Breast epithelium (tissue), 3 donors: ENCODE results near the gene LPP.

Experiments
- POLR2A ChIP-seq: fragments of 450-650 bp; IDR thresholded peaks from one replicate; pipeline ENCODE4 v1.6.1; 2016; ENCODE audit warnings: antibody characterized with exemption, mild to moderate bottlenecking, moderate library complexity
- POLR2AphosphoS5 ChIP-seq, 3 donors: sonication (generic); formaldehyde crosslinking; IDR thresholded peaks; one replicate each; pipeline ENCODE4 v1.6.1; 2017; ENCODE audit warnings: antibody characterized with exemption in 3 of 3
- TF ChIP-seq, protein P1 (sequence below), 3 donors: fragments of 450-650 bp; IDR thresholded peaks; one replicate each; pipeline ENCODE4 v1.5.1; 2016 to 2017; ENCODE audit warnings: antibody characterized with exemption in 3 of 3, mild to moderate bottlenecking in 3 of 3, moderate library complexity in 3 of 3

DNA sequence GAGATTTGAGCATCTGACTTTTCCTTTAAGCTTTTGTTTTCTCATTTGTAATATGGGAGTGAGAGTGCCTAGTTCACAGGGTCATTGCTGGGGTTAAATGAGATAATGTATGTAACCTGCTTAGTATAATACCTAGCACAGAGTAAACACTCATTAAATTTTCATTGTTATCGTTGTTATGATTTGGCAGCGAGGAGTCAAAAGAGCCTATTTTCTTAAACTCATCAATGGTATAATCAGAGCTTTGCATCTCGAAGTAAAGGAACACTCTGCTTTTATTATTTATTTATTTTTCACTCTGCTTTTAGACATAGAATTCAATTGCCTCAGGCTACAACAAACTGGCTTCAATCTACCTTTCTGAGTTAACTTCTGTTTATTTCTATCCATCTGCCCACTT is 52.8 kb downstream of the LPP start:
- TF ChIP-seq POLR2AphosphoS5 (IDR thresholded peaks at IDR 0.05) = no peak
- TF ChIP-seq, protein P1, sequence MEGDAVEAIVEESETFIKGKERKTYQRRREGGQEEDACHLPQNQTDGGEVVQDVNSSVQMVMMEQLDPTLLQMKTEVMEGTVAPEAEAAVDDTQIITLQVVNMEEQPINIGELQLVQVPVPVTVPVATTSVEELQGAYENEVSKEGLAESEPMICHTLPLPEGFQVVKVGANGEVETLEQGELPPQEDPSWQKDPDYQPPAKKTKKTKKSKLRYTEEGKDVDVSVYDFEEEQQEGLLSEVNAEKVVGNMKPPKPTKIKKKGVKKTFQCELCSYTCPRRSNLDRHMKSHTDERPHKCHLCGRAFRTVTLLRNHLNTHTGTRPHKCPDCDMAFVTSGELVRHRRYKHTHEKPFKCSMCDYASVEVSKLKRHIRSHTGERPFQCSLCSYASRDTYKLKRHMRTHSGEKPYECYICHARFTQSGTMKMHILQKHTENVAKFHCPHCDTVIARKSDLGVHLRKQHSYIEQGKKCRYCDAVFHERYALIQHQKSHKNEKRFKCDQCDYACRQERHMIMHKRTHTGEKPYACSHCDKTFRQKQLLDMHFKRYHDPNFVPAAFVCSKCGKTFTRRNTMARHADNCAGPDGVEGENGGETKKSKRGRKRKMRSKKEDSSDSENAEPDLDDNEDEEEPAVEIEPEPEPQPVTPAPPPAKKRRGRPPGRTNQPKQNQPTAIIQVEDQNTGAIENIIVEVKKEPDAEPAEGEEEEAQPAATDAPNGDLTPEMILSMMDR (IDR thresholded peaks at IDR 0.05) = no peak
- TF ChIP-seq POLR2A = no peak
